ENCODE data around the gene STAP1.

DNA sequence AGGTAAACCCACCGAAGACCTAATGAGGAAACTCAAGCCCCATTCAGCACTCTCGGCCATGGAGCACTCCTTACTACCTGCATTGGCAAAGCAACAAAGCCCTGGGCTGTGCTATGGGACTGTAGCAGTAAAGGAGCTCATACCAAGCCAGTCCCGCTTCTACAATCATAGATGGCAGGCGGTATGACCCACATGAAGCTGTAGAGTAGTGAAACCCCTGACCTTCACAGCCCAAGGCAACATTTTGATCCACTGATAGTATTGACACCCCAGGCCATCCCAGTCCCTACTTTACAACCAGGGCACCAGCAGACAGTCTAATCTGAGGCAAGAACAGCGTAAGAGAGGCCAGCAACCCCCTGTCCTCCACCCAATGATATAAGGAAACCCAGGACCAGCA, 38.4 kb upstream of the STAP1 start:
- TF ChIP-seq, protein P1, sequence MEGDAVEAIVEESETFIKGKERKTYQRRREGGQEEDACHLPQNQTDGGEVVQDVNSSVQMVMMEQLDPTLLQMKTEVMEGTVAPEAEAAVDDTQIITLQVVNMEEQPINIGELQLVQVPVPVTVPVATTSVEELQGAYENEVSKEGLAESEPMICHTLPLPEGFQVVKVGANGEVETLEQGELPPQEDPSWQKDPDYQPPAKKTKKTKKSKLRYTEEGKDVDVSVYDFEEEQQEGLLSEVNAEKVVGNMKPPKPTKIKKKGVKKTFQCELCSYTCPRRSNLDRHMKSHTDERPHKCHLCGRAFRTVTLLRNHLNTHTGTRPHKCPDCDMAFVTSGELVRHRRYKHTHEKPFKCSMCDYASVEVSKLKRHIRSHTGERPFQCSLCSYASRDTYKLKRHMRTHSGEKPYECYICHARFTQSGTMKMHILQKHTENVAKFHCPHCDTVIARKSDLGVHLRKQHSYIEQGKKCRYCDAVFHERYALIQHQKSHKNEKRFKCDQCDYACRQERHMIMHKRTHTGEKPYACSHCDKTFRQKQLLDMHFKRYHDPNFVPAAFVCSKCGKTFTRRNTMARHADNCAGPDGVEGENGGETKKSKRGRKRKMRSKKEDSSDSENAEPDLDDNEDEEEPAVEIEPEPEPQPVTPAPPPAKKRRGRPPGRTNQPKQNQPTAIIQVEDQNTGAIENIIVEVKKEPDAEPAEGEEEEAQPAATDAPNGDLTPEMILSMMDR (IDR thresholded peaks at IDR 0.05): no peak
- TF ChIP-seq EP300 (IDR thresholded peaks at IDR 0.05; ENCODE audit: low read depth): no peak
- TF ChIP-seq POLR2A (IDR thresholded peaks at IDR 0.05): no peak
